Measurements from ENCODE around the gene TSSK6.

Gene TSSK6

GRCh38 chr19:19545707-19546106 is 30.4 kb upstream of the TSSK6 start:
- FAIRE-seq (no peak), DNase-seq (ENCODE audit: insufficient read length, low spot score) (no peak)

- FAIRE-seq: no peak
- DNase-seq (ENCODE audit: insufficient read length, low spot score): no peak
These were observed 29.7 kb upstream of the TSSK6 start for GRCh38 chr19:19544954-19545591.

- DNase-seq (ENCODE audit: insufficient read length, low spot score): no peak
- FAIRE-seq: no peak
These were observed 29.1 kb upstream of the TSSK6 start for GRCh38 chr19:19544257-19544953.

GRCh38 chr19:19543640-19544039 is 28.3 kb upstream of the TSSK6 start:
- DNase-seq (ENCODE audit: insufficient read length, low spot score) (no peak), FAIRE-seq (no peak)

- no peak for FAIRE-seq
- no peak for DNase-seq (ENCODE audit: insufficient read length, low spot score)
These were observed 27.8 kb upstream of the TSSK6 start for GRCh38 chr19:19543101-19543500.

DNA sequence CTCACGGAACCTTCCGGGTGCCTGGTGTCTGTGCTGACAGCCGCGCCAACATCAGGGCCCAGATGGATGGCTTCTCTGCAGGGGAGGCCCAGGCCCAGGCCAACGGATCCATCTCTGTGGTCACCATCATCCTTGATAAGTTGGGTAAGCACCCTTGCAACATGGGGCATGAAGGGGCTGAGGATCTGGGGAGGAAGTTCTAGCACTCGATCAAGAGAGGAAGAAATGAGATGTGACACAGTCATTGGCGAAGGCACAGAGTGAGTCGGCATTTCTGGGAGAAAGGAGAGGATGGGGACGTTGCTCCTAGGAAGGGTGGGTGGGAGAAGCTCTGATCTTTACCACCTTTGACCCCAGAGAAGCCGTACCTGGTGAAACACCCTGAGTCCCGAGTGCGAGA is 27.2 kb upstream of the TSSK6 start:
- no peak for DNase-seq (ENCODE audit: insufficient read length, low spot score)
- FAIRE-seq: no peak

DNA sequence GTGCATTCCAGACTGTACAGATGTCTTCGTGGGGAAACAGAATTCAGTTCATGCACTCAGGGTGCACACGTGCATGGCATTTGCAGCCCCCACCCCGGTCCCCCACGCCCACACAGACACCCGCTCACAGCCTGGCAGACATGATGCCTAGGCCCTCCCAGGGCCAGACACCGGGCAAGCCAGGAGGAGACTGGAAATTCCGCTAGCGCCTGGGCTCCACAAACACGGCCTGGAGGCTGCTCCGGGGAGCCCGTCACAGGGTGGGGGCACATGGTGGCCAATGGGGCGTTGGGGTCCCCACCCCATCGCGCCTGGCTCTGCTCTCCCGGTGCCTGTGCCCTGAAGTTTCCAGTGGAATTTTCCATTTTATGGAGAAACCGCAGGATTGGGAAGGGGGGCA is 26.3 kb upstream of the TSSK6 start:
- DNase-seq (ENCODE audit: insufficient read length, low spot score) (no peak), FAIRE-seq (no peak)

DNA sequence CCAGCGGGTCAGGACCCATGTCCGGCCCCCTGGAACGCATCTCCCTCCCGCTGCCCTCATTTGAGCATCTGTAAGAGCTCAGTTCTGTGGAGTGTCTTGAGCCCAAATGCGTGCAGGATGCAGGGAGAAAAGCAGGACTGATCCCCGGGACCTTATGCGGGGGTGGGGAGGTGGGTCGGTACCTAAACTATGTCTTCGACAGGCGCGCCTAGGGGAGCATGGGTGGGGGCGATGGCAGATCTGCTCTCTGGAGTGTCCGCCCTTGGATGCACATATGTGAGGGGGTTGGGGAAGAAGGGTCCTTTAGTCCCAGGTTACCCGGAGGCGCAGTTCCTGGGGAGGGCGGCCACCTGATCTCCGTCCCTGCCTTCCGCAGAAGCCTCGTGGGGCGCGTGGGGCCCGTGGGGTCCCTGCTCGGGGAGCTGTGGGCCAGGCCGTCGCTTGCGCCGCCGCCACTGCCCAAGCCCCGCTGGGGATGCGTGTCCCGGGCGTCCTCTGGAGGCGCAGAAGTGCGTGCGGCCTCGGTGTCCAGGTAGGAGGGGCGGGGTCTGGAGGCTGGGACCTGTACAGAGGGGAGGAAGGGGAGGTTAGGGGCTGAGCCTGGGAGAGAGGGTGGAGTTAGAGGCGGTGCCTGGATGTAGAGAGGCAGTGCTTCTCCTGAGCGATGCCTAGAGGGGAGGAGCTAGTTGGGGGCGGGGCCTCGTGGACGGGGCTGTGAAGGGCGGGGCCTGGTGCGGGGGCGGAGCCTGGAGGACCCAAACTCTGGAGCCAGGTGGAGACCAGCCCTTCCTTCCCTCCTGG is 25.6 kb upstream of the TSSK6 start:
- FAIRE-seq (peak; percentile 4), DNase-seq (ENCODE audit: insufficient read length, low spot score) (peak; percentile 85)

GRCh38 chr19:19540064-19540714 is 24.8 kb upstream of the TSSK6 start:
- no peak for DNase-seq (ENCODE audit: insufficient read length, low spot score)

GRCh38 chr19:19539698-19540063 is 24.3 kb upstream of the TSSK6 start:
- DNase-seq (ENCODE audit: insufficient read length, low spot score) (no peak), FAIRE-seq (no peak)

More at GRCh38 chr19:19540064-19540714, 24.8 kb upstream of the TSSK6 start:
- no peak for FAIRE-seq

DNA sequence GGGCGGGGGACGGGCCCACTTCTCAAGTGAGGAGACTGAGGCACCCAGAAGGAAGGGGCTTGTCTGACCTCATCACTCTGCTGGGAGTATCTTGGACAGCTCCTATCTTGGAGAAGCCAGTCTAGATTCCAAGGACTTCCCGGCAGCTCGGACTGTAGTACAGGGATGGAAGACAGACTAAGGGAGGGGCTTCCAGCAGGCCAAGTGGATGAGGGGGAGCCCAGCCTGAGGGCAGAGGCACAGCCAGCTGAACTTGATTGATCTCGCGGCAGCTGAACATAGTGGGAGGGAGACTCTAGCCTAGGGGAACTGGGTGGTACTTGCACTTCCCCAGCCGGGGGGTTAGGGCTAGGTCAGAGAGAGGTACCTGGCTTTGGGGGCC is 23.4 kb upstream of the TSSK6 start:
- no peak for FAIRE-seq
- DNase-seq (ENCODE audit: insufficient read length, low spot score): no peak

DNA sequence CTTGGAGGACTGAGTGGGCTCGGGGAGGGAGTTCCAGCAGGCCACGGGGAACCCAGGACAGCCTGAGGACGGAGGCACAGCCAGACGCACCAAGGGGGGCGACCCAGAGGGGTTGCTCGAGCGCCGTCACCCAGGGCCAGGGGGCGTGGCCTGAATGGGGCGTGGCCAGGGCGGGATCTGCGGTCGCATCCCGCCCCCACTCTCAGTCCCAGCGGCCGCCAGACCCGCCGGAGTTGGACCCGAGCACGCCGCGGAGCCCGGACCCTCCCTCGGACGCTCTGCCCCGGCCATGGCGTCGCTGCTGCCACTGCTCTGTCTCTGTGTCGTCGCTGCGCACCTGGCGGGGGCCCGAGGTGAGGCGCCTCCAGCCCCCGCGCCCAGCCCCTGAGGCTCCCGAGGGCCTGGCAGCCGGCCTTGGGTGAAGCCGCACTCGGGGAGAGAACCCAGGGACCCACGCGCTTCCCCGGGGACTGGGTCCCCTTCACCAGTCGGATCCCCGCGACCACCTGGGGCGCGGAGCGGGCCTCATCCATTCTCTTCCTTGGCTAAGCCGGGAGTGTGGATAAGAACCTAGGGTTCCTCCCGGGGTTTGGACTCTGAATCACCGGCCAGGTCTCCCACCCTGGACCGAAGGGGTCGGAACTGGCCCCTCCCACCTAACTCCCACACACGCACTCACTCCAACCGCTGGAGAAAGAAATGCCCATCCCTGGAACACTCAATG is 22.9 kb upstream of the TSSK6 start, which contains the start of gene CILP2:
CILP2 (plus strand) TSS at position 205 of the 724 bp plus-strand sequence; CDS start at position 290, 85 bp downstream.
- no peak for DNase-seq (ENCODE audit: insufficient read length, low spot score)
- FAIRE-seq: no peak

GRCh38 chr19:19537075-19538048 is 22.0 kb upstream of the TSSK6 start:
- no peak for FAIRE-seq

GRCh38 chr19:19535311-19536191 is 20.2 kb upstream of the TSSK6 start:
- FAIRE-seq (no peak), DNase-seq (ENCODE audit: insufficient read length, low spot score) (no peak)

More at GRCh38 chr19:19537075-19538048, 22.0 kb upstream of the TSSK6 start:
- no peak for DNase-seq (ENCODE audit: insufficient read length, low spot score)

DNA sequence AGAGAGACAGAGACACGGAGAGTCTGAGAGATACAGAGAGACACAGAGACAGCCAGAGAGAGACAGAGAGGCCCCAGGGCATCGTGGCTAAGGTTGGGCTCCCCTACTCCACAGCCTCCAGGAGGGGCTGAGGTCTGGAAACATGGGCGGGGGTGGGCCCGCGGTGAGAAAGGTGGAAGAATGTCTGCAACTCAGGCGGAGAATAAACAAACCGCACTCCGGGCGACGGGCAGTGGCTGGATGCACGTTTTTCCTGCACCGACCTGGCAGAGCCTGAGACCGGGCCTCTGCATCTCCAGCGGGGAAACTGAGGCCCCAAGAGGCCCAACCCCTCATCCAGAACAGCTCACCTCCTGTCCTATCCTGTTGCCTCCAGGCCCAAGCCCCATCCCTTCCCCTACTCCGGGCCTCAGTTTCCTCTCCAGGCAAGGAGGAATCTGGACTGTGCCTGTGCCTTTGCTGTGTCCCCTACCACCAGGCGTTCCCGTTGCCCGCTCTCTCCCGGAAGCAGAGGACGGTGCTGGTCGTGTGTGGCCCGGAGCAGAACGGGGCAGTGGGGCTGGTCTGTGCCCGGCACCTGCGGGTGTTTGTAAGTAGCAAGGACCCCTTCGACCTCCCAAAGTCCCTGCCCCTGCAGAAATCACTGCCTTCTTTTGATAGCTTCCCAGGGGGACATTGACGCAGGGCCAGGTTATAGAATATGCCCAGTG is 19.4 kb upstream of the TSSK6 start:
- FAIRE-seq: no peak
- DNase-seq (ENCODE audit: insufficient read length, low spot score): no peak

GRCh38 chr19:19533841-19534240 is 18.5 kb upstream of the TSSK6 start:
- no peak for FAIRE-seq
- no peak for DNase-seq (ENCODE audit: insufficient read length, low spot score)

DNA sequence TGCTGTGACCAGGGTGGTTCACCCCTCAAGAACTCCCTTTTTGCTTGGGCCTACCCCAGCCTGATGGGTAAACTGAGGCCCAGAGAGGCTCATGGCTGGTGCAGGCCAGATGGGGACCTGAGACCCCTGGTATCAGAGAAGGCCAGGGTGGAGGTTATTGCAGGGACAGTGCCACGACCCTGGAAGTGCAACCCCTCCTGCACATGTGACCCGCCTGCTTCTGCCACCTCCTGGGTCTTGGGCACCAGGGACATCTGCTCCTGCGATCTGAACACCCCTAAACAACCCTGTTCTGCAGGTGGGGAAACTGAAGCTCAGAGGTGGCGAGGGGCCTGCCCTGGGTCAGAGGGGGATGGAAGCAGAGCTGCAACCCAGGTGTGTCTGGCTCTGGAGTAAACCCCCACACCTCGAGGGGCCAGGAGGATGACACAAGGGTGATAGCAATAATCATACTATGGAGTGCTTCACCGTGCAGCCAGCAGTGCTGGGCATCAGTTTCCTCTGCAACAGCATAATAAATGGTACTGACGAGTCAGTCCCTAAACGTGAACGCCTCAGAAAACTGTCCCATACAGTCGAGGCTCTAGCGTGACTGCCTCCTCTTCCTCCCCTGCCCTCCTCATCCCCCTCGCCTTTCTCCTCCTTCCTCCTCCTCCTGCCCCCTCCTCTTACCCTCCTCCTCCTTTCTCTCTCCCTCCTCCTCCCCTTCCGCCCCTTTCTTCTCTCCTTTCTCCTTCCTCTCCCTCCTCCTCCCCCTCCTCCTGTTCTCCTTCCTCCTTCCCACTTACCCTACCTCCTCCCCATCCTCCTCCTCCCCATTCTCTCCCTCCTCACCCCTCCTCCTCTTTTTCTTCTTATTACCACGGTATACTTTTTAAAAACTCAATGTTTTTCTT is 17.7 kb upstream of the TSSK6 start:
- DNase-seq (ENCODE audit: insufficient read length, low spot score): no peak
- no peak for FAIRE-seq
